Measurements from ENCODE around the gene ERMARD. TPM values are rescaled to one million over a fixed set of nuclear protein-coding genes. Genes with fewer than 3 reads are reported as not detected.

ERMARD gene
- total RNA-seq, 2 donors from 2014 or later, result 8.6 to 12.2 TPM

DNA sequence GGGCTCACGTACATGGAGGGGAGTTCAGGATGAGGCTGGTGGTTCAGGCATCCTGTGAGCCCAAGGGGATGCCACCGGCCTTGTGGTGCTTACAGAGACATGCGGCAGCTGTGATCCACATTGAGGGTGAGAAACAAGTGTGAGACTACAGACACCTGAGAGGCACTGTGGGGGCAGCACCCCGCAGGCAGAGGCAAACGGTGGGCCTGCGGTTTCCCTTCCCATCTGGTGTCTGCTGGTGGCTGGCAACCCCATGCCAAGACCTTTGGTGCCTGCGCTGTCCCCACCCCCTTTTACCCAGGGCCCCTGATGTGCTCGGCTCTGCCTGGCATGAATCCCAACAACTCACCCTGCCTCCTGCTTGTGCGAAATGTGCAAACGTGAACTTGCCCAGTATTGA, 42.0 kb downstream of the ERMARD start:
- Histone ChIP-seq H3K36me3 (replicated peaks in 1 of 2; ENCODE audit: insufficient read depth in 1 of 2, low read depth in 2 of 2) (no peaks in the 10 kb centered on the region), H3K27ac (no peak overlapping the region), H3K27me3 (no peaks in the 10 kb centered on the region), H3K4me3 (no peak overlapping the region), H3K9me3 (no peaks in the 10 kb centered on the region), H3K4me1 (peaks cover 16% of the 10 kb centered on the region)
- intact Hi-C loops (cut with DNase I), result no loop called here
- WGBS, 2 donors, result 81 to 89% methylated on average over 6 to 10 of the region's 10 CpGs
- no peak for TF ChIP-seq POLR2A (IDR thresholded peaks at IDR 0.05)
- TF ChIP-seq, protein P1, sequence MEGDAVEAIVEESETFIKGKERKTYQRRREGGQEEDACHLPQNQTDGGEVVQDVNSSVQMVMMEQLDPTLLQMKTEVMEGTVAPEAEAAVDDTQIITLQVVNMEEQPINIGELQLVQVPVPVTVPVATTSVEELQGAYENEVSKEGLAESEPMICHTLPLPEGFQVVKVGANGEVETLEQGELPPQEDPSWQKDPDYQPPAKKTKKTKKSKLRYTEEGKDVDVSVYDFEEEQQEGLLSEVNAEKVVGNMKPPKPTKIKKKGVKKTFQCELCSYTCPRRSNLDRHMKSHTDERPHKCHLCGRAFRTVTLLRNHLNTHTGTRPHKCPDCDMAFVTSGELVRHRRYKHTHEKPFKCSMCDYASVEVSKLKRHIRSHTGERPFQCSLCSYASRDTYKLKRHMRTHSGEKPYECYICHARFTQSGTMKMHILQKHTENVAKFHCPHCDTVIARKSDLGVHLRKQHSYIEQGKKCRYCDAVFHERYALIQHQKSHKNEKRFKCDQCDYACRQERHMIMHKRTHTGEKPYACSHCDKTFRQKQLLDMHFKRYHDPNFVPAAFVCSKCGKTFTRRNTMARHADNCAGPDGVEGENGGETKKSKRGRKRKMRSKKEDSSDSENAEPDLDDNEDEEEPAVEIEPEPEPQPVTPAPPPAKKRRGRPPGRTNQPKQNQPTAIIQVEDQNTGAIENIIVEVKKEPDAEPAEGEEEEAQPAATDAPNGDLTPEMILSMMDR (IDR thresholded peaks at IDR 0.05), result no peak
- no peak for ATAC-seq
- no peak for DNase-seq

DNA sequence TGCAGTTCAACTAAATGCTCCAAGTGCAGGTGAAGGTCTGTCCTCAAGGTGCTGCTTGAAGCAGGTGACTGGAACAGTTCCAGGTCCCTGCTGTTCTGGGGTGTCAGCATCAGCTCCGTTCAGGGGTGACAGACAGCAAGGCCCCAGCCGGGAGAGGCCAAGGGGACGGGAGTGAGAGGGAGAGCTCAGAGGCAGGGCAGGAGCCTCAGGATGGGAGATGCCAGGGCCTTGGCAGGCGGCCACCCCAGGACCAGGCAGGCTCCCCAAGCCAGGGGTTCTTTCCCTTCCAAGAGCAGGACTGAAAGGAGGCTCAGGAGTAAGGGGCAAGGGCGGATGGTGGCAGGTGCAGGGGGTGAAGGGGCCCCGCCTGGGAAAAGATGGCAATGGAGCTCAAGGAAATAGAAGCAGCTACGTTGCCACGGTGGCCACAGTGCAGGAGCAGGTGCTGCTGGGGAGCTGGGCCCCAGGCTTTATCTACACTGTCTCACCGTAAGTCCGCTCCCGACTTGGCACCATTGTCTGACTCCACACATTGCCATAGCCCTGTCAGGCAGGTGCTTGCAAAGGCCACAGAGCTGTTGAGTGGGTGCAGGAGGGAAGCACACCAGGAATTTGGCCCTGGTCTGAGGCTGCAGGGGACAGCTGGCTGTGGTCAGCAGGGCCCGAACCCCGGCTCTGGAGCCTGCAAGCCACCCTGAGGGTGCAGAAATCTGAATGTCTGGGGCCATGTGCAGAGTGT, 43.1 kb downstream of the ERMARD start:
- ATAC-seq, result no peak
- Histone ChIP-seq H3K27ac (no peak overlapping the region), H3K36me3 (replicated peaks in 1 of 2; ENCODE audit: insufficient read depth in 1 of 2, low read depth in 2 of 2) (no peaks in the 10 kb centered on the region), H3K4me3 (no peak overlapping the region), H3K9me3 (no peaks in the 10 kb centered on the region), H3K4me1 (peaks cover 22% of the 10 kb centered on the region), H3K27me3 (no peaks in the 10 kb centered on the region)
- DNase-seq, result peak in 1 of 4 donors; percentile 29
- 34 to 52% methylated on average over 11 to 13 of the region's 13 CpGs for WGBS, 2 donors
- intact Hi-C loops (cut with DNase I), result no loop called here
- TF ChIP-seq, protein P1 (IDR thresholded peaks at IDR 0.05), result no peak
- no peak for TF ChIP-seq POLR2A (IDR thresholded peaks at IDR 0.05)

DNA sequence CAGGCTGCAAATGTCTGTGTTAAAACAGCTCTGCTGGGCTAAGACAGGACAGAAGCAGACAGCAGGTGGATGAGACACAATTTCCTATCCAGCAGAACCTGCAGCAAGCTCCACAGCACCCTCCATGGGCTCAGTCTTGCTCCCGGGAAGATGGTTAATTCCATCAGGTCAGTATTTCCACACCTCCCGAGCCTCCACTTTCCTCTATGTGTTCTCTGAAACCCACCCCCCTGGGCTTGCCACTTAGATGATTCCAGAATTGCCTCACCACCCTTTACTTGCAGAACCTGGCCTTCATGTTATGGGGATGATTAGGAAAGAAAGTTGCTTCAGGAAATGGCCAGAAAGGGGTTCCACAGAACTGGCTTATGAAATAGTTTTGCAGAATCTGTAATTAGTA, 43.8 kb downstream of the ERMARD start:
- H3K9me3 ChIP-seq, result no peaks in the 10 kb centered on the region
- ATAC-seq (no peak), DNase-seq (no peak)
- intact Hi-C loops (cut with DNase I), result no loop called here
- H3K4me3 ChIP-seq, result no peak overlapping the region
- WGBS, 2 donors, result 68 to 84% methylated on average over 2 of the region's 2 CpGs
- H3K27me3 ChIP-seq, result no peaks in the 10 kb centered on the region
- no peaks in the 10 kb centered on the region for H3K36me3 ChIP-seq (replicated peaks in 1 of 2; ENCODE audit: insufficient read depth in 1 of 2, low read depth in 2 of 2)
- H3K4me1 ChIP-seq, result peaks cover 22% of the 10 kb centered on the region
- no peak overlapping the region for H3K27ac ChIP-seq
- TF ChIP-seq POLR2A (IDR thresholded peaks at IDR 0.05), result no peak
- TF ChIP-seq, protein P1 (IDR thresholded peaks at IDR 0.05), result no peak

DNA sequence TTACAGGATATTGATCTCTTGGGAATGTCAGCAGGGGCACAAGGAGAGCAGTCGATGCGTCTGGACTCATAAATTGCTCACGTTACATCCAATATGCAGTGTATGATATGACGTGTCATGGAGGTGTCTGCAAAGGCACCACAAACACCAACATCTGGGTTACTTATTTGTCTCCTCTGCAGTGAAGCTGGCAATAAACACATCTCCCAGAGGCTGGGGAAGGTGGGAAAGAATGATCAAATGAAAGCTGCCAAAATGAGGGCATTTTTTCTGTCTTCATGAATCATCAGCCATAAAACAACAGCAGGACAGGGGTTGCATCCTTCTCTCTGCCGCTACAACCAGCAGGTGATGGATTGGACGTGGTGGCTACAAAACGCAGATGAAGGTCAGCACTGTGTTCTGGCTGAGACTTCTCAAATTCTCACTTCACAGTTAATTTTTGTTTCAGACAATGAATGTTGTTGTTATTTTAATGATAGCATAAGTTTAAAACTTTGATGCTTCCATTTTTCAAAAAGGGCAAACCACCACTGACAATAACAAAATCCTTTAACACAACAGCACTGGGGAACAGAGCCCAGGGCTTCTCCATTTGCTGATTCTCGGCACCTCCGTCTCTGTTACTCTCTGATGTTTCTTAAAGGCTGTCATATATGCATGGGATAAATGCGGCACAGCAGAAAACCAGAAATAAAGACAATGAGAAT, 47.5 kb downstream of the ERMARD start:
- peak overlapping the region in 3 of 4 donors; percentile 60 to 82 (median 66) for H3K27ac ChIP-seq
- intact Hi-C loops (cut with DNase I), result no loop called here
- WGBS, 2 donors, result 68 to 80% methylated on average over 10 of the region's 10 CpGs
- no peaks in the 10 kb centered on the region for H3K9me3 ChIP-seq
- no peak for ATAC-seq
- H3K4me3 ChIP-seq, result no peak overlapping the region
- H3K27me3 ChIP-seq, result no peaks in the 10 kb centered on the region
- no peaks in the 10 kb centered on the region for H3K36me3 ChIP-seq (replicated peaks in 1 of 2; ENCODE audit: insufficient read depth in 1 of 2, low read depth in 2 of 2)
- TF ChIP-seq POLR2A (IDR thresholded peaks at IDR 0.05), result no peak
- TF ChIP-seq, protein P1 (IDR thresholded peaks at IDR 0.05), result no peak
- peaks cover 36% of the 10 kb centered on the region for H3K4me1 ChIP-seq
- no peak for DNase-seq
